HG02623 (cell line): ENCODE data around the gene KIF26B.
"Not testable (repeated sequence)": the region's sequence is repeated elsewhere in the genome, so short reads cannot be mapped to it uniquely, and the experiment has no call there.

Source experiments
- ATAC-seq: cut with Tn5 transposase; IDR thresholded peaks from one replicate; pipeline ENCODE4 v1.9.1; 2021; ENCODE audit warnings: moderate library complexity; ENCODE audit not compliant: unreplicated experiment

KIF26B gene

GRCh38 chr1:245663841-245664240 lies 509.1 kb downstream of the KIF26B start:
- ATAC-seq = no peak

DNA sequence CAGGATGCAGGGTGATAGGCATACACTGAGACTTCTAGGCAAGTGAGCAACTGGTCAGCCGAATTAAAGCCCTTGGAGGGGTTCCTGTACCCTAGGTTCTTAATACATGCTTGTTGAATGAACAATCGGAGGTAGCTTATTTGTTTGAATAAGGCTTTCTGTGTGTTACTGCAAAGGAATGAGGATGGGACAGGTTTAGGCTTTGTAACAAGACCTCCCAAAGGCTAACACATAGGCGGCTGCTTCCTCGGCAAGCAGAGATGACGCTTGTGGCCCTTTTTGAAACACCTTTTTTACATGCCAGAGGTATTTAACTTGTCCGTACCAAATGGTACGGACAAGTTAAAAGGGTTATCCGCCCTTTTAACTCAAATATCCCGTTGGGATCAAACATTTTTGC lies 511.6 kb downstream of the KIF26B start:
- no peak for ATAC-seq

- ATAC-seq = no peak
Measured at GRCh38 chr1:245671349-245671748, 516.6 kb downstream of the KIF26B start.

- no peak for ATAC-seq
Measured at GRCh38 chr1:245671966-245672767, 517.4 kb downstream of the KIF26B start.

GRCh38 chr1:245672836-245673656 lies 518.3 kb downstream of the KIF26B start:
- not testable (repeated sequence) for ATAC-seq

GRCh38 chr1:245673881-245674414 lies 519.2 kb downstream of the KIF26B start:
- ATAC-seq = no peak

DNA sequence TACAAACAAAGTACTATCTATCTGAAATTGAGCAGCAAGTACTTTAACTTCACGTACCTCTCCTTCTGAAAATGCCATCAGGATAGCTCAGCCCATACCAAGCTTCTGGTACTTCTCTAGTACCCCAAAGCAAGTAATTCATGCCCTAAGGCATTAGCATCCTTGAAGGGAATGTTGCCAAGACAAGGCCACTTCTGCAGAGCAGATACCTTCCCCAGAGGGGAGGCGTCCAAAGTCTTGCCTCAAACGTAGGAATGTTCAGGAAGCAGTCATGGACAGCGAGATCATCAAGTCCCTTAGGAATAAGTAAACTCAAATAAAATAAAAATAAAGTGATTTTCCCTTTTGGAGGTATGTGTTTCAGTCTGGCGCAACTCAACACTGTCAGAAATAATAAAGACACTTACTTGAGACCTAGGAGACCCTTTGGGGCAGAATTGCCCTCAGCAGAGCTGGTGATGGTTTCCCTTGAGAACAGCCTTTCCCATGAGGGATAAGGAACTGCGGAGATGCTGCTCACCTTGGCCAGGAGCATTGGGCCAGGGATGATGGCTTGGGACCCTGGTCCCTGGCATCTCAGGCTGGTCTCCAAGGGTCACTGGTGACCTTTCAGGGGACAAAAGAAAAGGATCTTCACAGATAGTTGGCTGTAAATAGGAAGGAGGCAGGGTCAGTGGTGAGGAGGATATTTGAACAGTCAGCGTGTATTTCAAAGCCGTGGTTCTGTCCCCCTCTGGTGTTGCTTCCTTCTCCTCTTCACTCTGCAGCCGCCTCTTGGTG lies 522.9 kb downstream of the KIF26B start:
- ATAC-seq = no peak

DNA sequence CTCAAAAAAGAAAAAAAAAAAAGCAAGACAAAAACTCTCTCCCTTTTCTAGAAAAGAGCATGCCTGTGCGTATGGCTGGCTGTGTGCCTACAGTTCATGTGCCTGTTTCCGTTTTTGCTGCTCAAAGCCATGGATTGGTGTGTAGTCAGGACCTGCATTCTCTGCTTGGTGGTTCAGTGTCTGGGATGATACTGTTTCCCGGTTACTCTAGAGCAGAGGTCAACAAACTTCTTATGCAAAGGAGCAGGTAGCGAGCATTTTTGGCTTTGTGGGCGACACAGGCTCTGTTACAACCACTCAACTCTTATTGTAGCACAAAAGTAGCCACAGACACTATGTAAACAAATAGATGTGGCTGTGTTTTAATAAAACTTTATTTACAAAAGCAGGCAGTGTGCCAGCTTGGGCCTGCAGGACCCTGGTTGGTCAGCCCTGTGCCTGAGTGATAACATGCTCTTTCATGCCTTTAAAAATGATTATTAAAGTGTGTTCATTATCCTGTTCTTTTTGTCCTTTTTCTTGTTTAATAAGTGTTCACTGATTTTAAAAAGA lies 524.2 kb downstream of the KIF26B start:
- ATAC-seq = no peak

- no peak for ATAC-seq
Measured at GRCh38 chr1:245679821-245680780, 525.3 kb downstream of the KIF26B start.

DNA sequence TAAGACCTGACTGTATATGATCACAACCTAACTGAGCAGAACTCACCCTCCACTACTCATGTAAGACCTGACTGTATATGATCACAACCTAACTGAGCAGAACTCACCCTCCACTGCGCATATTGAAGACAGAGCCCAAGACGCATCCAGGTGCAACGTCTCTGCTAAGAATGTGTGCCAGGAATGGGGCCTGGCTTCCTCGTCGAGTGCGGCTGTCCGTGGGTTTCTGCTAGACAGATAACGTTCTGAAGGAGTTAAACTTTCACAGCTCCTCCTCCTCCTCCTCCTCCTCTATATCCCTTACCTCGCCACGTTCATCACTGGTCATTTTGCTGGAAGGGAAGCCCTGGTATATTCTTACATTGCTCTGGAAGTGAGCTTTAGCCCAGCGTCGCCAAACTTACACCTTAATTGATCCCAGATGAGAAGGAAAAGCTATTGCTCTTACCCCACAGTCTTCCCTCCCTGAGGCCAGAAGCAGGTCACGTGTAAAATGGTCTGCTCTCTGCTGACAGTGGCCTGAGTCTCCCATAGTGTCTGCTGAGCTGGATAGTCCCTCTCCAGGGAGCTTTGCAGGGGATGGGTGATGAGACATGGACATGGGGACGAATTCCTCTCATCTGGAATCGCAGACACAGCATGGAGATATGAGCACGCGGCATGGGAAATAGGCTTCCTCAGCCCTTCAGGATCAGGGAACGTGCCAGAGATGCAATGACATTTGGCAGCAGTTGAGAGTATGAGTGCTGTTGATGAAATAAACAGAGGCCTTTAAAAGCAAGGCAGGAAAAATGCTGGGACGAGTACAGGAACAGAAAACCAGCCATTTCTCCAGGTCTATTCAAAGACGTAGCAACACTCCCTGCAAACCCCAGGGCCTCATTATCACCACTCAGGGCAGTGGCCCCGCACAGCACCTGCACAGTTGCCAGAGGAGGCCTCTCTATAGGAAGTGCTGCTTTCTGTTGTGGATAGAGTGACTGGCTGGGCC lies 528.1 kb downstream of the KIF26B start:
- no peak for ATAC-seq

GRCh38 chr1:245683676-245684075 lies 528.9 kb downstream of the KIF26B start:
- no peak for ATAC-seq

GRCh38 chr1:245684166-245684565 lies 529.4 kb downstream of the KIF26B start:
- ATAC-seq = no peak

- no peak for ATAC-seq
Measured at GRCh38 chr1:245684571-245684970, 529.8 kb downstream of the KIF26B start.

- ATAC-seq = no peak
Measured at GRCh38 chr1:245685111-245685810, 530.5 kb downstream of the KIF26B start.

- no peak for ATAC-seq
Measured at GRCh38 chr1:245686006-245686405, 531.2 kb downstream of the KIF26B start.

- ATAC-seq = no peak
Measured at GRCh38 chr1:245686446-245687030, 531.8 kb downstream of the KIF26B start.

- no peak for ATAC-seq
Measured at GRCh38 chr1:245687152-245687635, 532.4 kb downstream of the KIF26B start.
